ENCODE data around the gene ATP2C2.

DNA sequence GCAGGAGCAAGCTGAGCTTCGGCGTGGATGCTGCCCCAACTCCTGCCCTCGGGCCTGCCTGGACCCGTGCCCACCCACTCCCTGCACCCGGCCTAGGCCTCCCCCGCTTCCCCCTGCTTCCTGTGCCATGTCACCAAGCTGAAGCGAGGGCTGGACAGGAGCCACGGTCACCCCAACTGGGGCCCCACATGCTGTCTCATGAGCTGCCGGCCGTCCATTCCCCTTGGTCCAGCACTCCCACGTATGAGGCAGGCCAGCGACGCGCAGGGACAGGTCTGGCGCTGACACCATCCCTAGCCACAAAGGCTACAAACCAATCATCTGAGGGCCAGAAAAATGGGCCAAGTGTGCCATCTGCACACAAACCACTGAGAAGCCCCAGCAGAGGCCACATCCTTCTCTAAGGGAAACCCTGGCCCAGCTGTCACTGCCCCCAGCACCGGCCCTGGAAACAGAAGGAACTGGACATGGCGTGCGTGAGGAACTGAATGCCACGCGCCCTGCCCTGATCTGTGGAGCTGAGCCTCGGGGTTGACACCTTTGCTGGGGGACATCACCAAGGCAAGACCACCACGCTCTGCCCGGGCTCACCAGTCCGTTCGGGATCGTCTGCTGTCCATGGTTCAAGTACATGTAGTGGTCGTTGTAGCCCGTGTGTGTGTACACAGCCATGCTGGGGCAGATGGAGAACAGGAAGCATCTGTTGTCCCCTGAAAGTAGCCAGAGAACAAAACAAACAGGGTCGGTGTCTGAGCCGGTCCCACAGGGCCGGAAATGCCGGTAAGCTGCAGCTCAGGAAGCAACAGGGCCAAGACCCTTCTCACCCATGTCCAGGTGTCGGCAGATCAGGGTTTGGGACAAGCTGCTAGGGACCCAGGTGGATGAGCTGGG, 113.9 kb downstream of the ATP2C2 start:
- TF ChIP-seq, protein P1, sequence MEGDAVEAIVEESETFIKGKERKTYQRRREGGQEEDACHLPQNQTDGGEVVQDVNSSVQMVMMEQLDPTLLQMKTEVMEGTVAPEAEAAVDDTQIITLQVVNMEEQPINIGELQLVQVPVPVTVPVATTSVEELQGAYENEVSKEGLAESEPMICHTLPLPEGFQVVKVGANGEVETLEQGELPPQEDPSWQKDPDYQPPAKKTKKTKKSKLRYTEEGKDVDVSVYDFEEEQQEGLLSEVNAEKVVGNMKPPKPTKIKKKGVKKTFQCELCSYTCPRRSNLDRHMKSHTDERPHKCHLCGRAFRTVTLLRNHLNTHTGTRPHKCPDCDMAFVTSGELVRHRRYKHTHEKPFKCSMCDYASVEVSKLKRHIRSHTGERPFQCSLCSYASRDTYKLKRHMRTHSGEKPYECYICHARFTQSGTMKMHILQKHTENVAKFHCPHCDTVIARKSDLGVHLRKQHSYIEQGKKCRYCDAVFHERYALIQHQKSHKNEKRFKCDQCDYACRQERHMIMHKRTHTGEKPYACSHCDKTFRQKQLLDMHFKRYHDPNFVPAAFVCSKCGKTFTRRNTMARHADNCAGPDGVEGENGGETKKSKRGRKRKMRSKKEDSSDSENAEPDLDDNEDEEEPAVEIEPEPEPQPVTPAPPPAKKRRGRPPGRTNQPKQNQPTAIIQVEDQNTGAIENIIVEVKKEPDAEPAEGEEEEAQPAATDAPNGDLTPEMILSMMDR (IDR thresholded peaks at IDR 0.05), result no peak
- no peak for TF ChIP-seq POLR2A (IDR thresholded peaks at IDR 0.05)
